Keratinocyte (primary cell): ENCODE data around the gene LYPD8. TPM values are rescaled to one million over a fixed set of nuclear protein-coding genes. Genes with fewer than 3 reads are reported as not detected.

Source experiments
- DNase-seq: peaks from one replicate; pipeline ENCODE4 v3.0.0-alpha.2; 2011; ENCODE audit warnings: low read depth, missing footprints, low spot score
- FAIRE-seq: peaks from 2 replicates; lab custom pipeline; 2011; peaks lifted over from hg19 to GRCh38; lab: Jason Lieb, UNC
- H2AFZ ChIP-seq: 2 replicates; pipeline ENCODE4 v1.6.0; 2012; ENCODE audit warnings: low read length, control low read depth, inconsistent platforms; ENCODE audit not compliant: control insufficient read depth
- H3K27ac ChIP-seq: 2 replicates; pipeline ENCODE4 v1.5.1; 2011; ENCODE audit warnings: low read length; ENCODE audit not compliant: control insufficient read depth, insufficient read depth
- H3K27me3 ChIP-seq: 3 replicates; pipeline ENCODE4 v1.6.0; 2011; ENCODE audit warnings: low read length; ENCODE audit not compliant: control insufficient read depth, insufficient read depth; ENCODE audit errors: extremely low read depth
- H3K36me3 ChIP-seq, 2 experiments: 2 replicates in 1 of 2; 3 replicates in 1 of 2; pipeline ENCODE4 v1.5.1; 2011; ENCODE audit warnings: low read length in 2 of 2, mild to moderate bottlenecking in 1 of 2; ENCODE audit not compliant: control insufficient read depth in 2 of 2, insufficient read depth in 2 of 2; ENCODE audit errors: extremely low read depth in 1 of 2
- H3K4me1 ChIP-seq: 3 replicates; pipeline ENCODE4 v1.5.1; 2011; ENCODE audit warnings: low read length; ENCODE audit not compliant: control insufficient read depth, insufficient read depth; ENCODE audit errors: extremely low read depth
- H3K4me2 ChIP-seq: 3 replicates; pipeline ENCODE4 v1.6.0; 2011; ENCODE audit warnings: low read depth, low read length; ENCODE audit not compliant: control insufficient read depth, insufficient read depth; ENCODE audit errors: extremely low read depth
- H3K4me3 ChIP-seq, 3 experiments: fragments of 200-600 bp in 1 of 3; sonication (generic) in 1 of 3; 2 replicates in 2 of 3; 3 replicates in 1 of 3; pipeline ENCODE4 v1.5.1; 2011 to 2016; ENCODE audit warnings: low read length in 3 of 3, mild to moderate bottlenecking in 3 of 3, control low read depth in 2 of 3, inconsistent platforms in 1 of 3, low read depth in 1 of 3, mixed read lengths in 1 of 3, mixed run types in 1 of 3, moderate library complexity in 1 of 3; ENCODE audit not compliant: control insufficient read depth in 2 of 3, insufficient read depth in 2 of 3; ENCODE audit errors: extremely low read depth in 1 of 3
- H3K79me2 ChIP-seq: 2 replicates; pipeline ENCODE4 v1.6.0; 2012; ENCODE audit warnings: low read length; ENCODE audit not compliant: control insufficient read depth, insufficient read depth
- H3K9ac ChIP-seq: 3 replicates; pipeline ENCODE4 v1.6.0; 2011; ENCODE audit warnings: low read length; ENCODE audit not compliant: control insufficient read depth, insufficient read depth; ENCODE audit errors: extremely low read depth
- H3K9me1 ChIP-seq: 3 replicates; pipeline ENCODE4 v1.6.0; 2011; ENCODE audit warnings: low read length; ENCODE audit not compliant: control insufficient read depth, insufficient read depth; ENCODE audit errors: extremely low read depth
- H3K9me3 ChIP-seq: 2 replicates; pipeline ENCODE4 v1.5.1; 2012; ENCODE audit warnings: low read depth, low read length; ENCODE audit not compliant: control insufficient read depth
- H4K20me1 ChIP-seq: 3 replicates; pipeline ENCODE4 v1.6.0; 2011; ENCODE audit warnings: low read length; ENCODE audit not compliant: control insufficient read depth, insufficient read depth; ENCODE audit errors: extremely low read depth
- EZH2 ChIP-seq: IDR thresholded peaks from one replicate; pipeline ENCODE4 v1.6.1; 2012; ENCODE audit warnings: inconsistent platforms, mild to moderate bottlenecking, low read length, moderate library complexity
- dilution Hi-C: fragments of 300-500 bp; cut with MboI; formaldehyde crosslinking; loops from one replicate; pipeline ENCODE4 v1.7.0; 2020; ENCODE audit warnings: low sequenced_read_pairs; ENCODE audit not compliant: extremely low pct_ligation_motif_present
- polyA plus RNA-seq, 5 experiments: library from polyadenylated mRNA; depleted of rRNA in 3 of 5; stranded (reverse) in 3 of 5; stranded (forward) in 1 of 5; unstranded in 1 of 5; fragments of >200 nt; gene quantifications; 1 replicate in 1 of 5; 2 replicates in 3 of 5; 3 replicates in 1 of 5; pipeline versions ENCODE4 v1.2.1 to v1.2.3, GENCODE V29; 2011 to 2012; ENCODE audit warnings: missing spikeins in 2 of 5, low read depth in 1 of 5, low replicate concordance in 1 of 5
- TF ChIP-seq, protein P1 (sequence below), 3 experiments: IDR thresholded peaks in 1 of 3; conservative IDR thresholded peaks in 1 of 3; optimal IDR thresholded peaks in 1 of 3; 2 replicates in 2 of 3; 3 replicates in 1 of 3; pipeline versions ENCODE3 to v1.5.1; 2011; ENCODE audit warnings: low read length in 3 of 3, mild to moderate bottlenecking in 3 of 3, moderate library complexity in 2 of 3, control low read depth in 1 of 3, inconsistent platforms in 1 of 3; ENCODE audit not compliant: insufficient read depth in 2 of 3; ENCODE audit errors: extremely low read depth in 1 of 3

Gene LYPD8
- polyA plus RNA-seq, 1 donor (not counting 4 experiments of a cell fraction or from before 2014, with no cell fraction given): not detected

DNA sequence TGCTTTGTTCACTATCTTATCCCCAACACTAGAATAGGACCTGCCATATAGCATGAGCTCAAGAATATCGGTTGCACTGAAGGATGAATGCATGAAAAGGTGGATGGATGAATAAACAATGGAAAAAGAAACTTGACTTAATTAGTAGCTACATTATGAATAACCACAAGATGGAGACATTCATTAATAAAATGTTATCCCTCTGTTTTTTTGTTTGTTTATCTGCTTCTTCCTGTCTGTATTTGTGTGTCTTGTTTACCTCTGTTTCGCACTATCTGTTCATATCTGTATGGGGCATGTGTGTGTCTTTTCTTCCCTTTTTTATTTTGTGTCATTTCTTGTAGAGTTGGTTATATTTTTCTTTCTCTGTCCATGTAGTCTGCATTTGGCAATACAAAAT lies 51.9 kb downstream of the LYPD8 start:
- FAIRE-seq: no peak

DNA sequence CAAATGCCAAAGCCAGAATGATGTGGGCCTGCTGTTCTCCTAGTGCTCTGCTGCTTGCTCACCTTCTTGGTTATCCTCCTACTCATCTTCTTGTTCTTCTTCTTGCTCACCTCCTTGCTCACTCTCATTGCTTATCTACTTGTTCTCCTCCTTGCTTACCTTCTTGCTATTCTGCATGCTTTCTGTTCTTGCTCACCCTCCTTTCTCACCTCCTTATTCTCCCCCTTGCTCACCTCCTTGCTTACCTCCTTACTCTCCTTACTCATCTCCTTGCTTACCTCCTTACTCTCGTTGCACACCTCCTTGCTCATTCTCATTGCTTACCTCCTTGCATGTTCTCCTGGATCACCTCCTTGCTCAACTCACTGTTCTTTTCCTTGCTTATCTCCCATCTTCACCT lies 52.8 kb downstream of the LYPD8 start, which contains the start of gene OR14I1:
TSS of gene OR14I1 (minus strand) at position 53 of the 400 bp plus-strand sequence.
- H3K27ac ChIP-seq: no peak within 1 kb of the TSS
- DNase-seq: no peak
- dilution Hi-C loops: no loop called here
- no peak within 1 kb of the TSS for H3K9ac ChIP-seq
- H3K4me3 ChIP-seq: no peak within 1 kb of the TSS
- TF ChIP-seq EZH2: no peak
- TF ChIP-seq, protein P1, sequence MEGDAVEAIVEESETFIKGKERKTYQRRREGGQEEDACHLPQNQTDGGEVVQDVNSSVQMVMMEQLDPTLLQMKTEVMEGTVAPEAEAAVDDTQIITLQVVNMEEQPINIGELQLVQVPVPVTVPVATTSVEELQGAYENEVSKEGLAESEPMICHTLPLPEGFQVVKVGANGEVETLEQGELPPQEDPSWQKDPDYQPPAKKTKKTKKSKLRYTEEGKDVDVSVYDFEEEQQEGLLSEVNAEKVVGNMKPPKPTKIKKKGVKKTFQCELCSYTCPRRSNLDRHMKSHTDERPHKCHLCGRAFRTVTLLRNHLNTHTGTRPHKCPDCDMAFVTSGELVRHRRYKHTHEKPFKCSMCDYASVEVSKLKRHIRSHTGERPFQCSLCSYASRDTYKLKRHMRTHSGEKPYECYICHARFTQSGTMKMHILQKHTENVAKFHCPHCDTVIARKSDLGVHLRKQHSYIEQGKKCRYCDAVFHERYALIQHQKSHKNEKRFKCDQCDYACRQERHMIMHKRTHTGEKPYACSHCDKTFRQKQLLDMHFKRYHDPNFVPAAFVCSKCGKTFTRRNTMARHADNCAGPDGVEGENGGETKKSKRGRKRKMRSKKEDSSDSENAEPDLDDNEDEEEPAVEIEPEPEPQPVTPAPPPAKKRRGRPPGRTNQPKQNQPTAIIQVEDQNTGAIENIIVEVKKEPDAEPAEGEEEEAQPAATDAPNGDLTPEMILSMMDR (optimal IDR thresholded peaks at IDR 0.05 in 1 of 3, IDR thresholded peaks at IDR 0.05 in 1 of 3, conservative IDR thresholded peaks at IDR 0.05 in 1 of 3; ENCODE audit: extremely low read depth in 1 of 3, insufficient read depth in 2 of 3, low read length in 3 of 3): no peak
- no peaks in the 10 kb centered on the region for H3K9me3 ChIP-seq
- H4K20me1 ChIP-seq: no peaks in the 10 kb centered on the region
- H3K27me3 ChIP-seq: no peaks in the 10 kb centered on the region
- H3K36me3 ChIP-seq: no peaks in the 10 kb centered on the region
- no peaks in the 10 kb centered on the region for H3K4me1 ChIP-seq
- no peak for FAIRE-seq
- H3K9me1 ChIP-seq: no peaks in the 10 kb centered on the region
- no peaks in the 10 kb centered on the region for H3K79me2 ChIP-seq
- no peak within 1 kb of the TSS for H2AFZ ChIP-seq
- H3K4me2 ChIP-seq: no peak within 1 kb of the TSS

More for the DNA sequence above, 51.9 kb downstream of the LYPD8 start:
- Histone ChIP-seq H3K36me3 (no peaks in the 10 kb centered on the region), H2AFZ (no peak overlapping the region), H3K27me3 (no peaks in the 10 kb centered on the region), H3K9me3 (no peaks in the 10 kb centered on the region), H3K79me2 (no peaks in the 10 kb centered on the region), H4K20me1 (no peaks in the 10 kb centered on the region), H3K4me3 (no peak overlapping the region), H3K9me1 (no peaks in the 10 kb centered on the region), H3K4me1 (no peaks in the 10 kb centered on the region), H3K9ac (no peak overlapping the region), H3K4me2 (no peak overlapping the region), H3K27ac (no peak overlapping the region)
- DNase-seq: no peak
- TF ChIP-seq, protein P1 (optimal IDR thresholded peaks at IDR 0.05 in 1 of 3, IDR thresholded peaks at IDR 0.05 in 1 of 3, conservative IDR thresholded peaks at IDR 0.05 in 1 of 3; ENCODE audit: extremely low read depth in 1 of 3, insufficient read depth in 2 of 3, low read length in 3 of 3): no peak
- TF ChIP-seq EZH2: no peak
- dilution Hi-C loops: no loop called here
